ENCODE measurements around the gene SEZ6.

Gene SEZ6

GRCh38 chr17:28950017-28950751 is 55.6 kb downstream of the SEZ6 start (continued):
- no peak for TF ChIP-seq ZNF132 (tag by site-specific recombination; IDR thresholded peaks at IDR 0.05; ENCODE audit: borderline replicate concordance)
- no peak for TF ChIP-seq ZNF843 (tag by site-specific recombination; IDR thresholded peaks at IDR 0.05)
- no peak; the same call in 1 of the 2 replicates for TF ChIP-seq ZIC2 (tag by site-specific recombination; IDR thresholded peaks at IDR 0.05)
- no peak for TF ChIP-seq ZNF571 (tag by site-specific recombination; IDR thresholded peaks at IDR 0.05)
- no peak for TF ChIP-seq ZNF184 (tag by site-specific recombination; IDR thresholded peaks at IDR 0.05)
- no peak for TF ChIP-seq ZNF391 (tag by site-specific recombination; IDR thresholded peaks at IDR 0.05; ENCODE audit: borderline replicate concordance, low read depth)
- no peak for TF ChIP-seq ZNF555 (tag by site-specific recombination; conservative IDR thresholded peaks at IDR 0.05)
- TF ChIP-seq FEZF1 (tag by site-specific recombination; IDR thresholded peaks at IDR 0.05), result no peak
- TF ChIP-seq, protein P1, sequence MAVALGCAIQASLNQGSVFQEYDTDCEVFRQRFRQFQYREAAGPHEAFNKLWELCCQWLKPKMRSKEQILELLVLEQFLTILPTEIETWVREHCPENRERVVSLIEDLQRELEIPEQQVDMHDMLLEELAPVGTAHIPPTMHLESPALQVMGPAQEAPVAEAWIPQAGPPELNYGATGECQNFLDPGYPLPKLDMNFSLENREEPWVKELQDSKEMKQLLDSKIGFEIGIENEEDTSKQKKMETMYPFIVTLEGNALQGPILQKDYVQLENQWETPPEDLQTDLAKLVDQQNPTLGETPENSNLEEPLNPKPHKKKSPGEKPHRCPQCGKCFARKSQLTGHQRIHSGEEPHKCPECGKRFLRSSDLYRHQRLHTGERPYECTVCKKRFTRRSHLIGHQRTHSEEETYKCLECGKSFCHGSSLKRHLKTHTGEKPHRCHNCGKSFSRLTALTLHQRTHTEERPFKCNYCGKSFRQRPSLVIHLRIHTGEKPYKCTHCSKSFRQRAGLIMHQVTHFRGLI (tag by site-specific recombination; IDR thresholded peaks at IDR 0.05), result no peak
- no peak for TF ChIP-seq YY2 (tag by site-specific recombination; IDR thresholded peaks at IDR 0.05)
- TF ChIP-seq MYNN (tag by site-specific recombination; IDR thresholded peaks at IDR 0.05; ENCODE audit: borderline replicate concordance), result no peak
- TF ChIP-seq ZNF155 (tag by site-specific recombination; IDR thresholded peaks at IDR 0.05), result no peak
- TF ChIP-seq ZEB2 (tag by site-specific recombination; IDR thresholded peaks at IDR 0.05), result peak; percentile 77
- no peak for TF ChIP-seq PRDM1 (tag by site-specific recombination; IDR thresholded peaks at IDR 0.05)
- no peak for TF ChIP-seq ZNF133 (tag by site-specific recombination; IDR thresholded peaks at IDR 0.05)
- no peak for TF ChIP-seq ZNF354C (tag by site-specific recombination; IDR thresholded peaks at IDR 0.05; ENCODE audit: borderline replicate concordance, low read depth)
- no peak for TF ChIP-seq ZNF777 (tag by site-specific recombination; IDR thresholded peaks at IDR 0.05; ENCODE audit: borderline replicate concordance)
- TF ChIP-seq ZSCAN16 (tag by site-specific recombination; IDR thresholded peaks at IDR 0.05), result no peak
- no peak for TF ChIP-seq ZNF560 (tag by site-specific recombination; IDR thresholded peaks at IDR 0.05; ENCODE audit: borderline replicate concordance)
- TF ChIP-seq KLF17 (tag by site-specific recombination; IDR thresholded peaks at IDR 0.05), result no peak
- no peak for TF ChIP-seq ZNF610 (tag by site-specific recombination; IDR thresholded peaks at IDR 0.05; ENCODE audit: borderline replicate concordance)
- no peak for TF ChIP-seq ZNF792 (tag by site-specific recombination; IDR thresholded peaks at IDR 0.05)
- TF ChIP-seq, protein P2, sequence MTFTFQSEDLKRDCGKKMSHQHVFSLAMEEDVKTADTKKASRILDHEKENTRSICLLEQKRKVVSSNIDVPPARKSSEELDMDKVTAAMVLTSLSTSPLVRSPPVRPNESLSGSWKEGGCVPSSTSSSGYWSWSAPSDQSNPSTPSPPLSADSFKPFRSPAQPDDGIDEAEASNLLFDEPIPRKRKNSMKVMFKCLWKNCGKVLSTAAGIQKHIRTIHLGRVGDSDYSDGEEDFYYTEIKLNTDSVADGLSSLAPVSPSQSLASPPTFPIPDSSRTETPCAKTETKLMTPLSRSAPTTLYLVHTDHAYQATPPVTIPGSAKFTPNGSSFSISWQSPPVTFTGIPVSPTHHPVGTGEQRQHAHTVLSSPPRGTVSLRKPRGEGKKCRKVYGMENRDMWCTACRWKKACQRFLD (tag by site-specific recombination; IDR thresholded peaks at IDR 0.05), result no peak
- peak; percentile 60; the same call in 1 of the 2 replicates for TF ChIP-seq ZBTB20 (tag by site-specific recombination; IDR thresholded peaks at IDR 0.05)
- no peak for TF ChIP-seq OSR2 (tag by site-specific recombination; IDR thresholded peaks at IDR 0.05)
- no peak for TF ChIP-seq REPIN1 (tag by site-specific recombination; IDR thresholded peaks at IDR 0.05; ENCODE audit: low read depth)
- no peak for TF ChIP-seq ZNF488 (tag by site-specific recombination; IDR thresholded peaks at IDR 0.05)
- TF ChIP-seq YY1 (tag by site-specific recombination; IDR thresholded peaks at IDR 0.05), result no peak
- peak; percentile 75 for TF ChIP-seq SP2 (tag by site-specific recombination; IDR thresholded peaks at IDR 0.05)
- TF ChIP-seq ZNF776 (tag by site-specific recombination; IDR thresholded peaks at IDR 0.05; ENCODE audit: borderline replicate concordance), result no peak
- peak; percentile 81 for TF ChIP-seq PRDM4 (tag by site-specific recombination; IDR thresholded peaks at IDR 0.05)
- TF ChIP-seq ZNF623 (tag by site-specific recombination; IDR thresholded peaks at IDR 0.05), result no peak
- TF ChIP-seq ZFP69B (tag by site-specific recombination; IDR thresholded peaks at IDR 0.05), result no peak
- no peak for TF ChIP-seq ZNF138 (tag by site-specific recombination; IDR thresholded peaks at IDR 0.05; ENCODE audit: borderline replicate concordance)
